Adrenal gland (tissue), 12 donors: Measurements from ENCODE around the gene IL36A. TPM values are rescaled to one million over a fixed set of nuclear protein-coding genes. Genes with fewer than 3 reads are reported as not detected.

Experiments
- DNase-seq, 7 donors: peaks; one replicate each; pipeline ENCODE4 v3.0.0-alpha.2; 2019 to 2020
- H3K27ac ChIP-seq, 5 donors: fragments of 200-600 bp; sonication (generic) in 4 of 5; 1 replicate in 3 of 5; 2 replicates in 2 of 5; pipeline versions ENCODE4 v1.5.1 to v1.8.0; 2016 to 2020; ENCODE audit warnings: mild to moderate bottlenecking in 1 of 5
- H3K27me3 ChIP-seq: fragments of 200-600 bp; 2 replicates; pipeline ENCODE4 v1.8.0; 2021
- H3K36me3 ChIP-seq, 2 donors: fragments of 200-600 bp; replicated peaks in 1 of 2; 1 replicate in 1 of 2; 2 replicates in 1 of 2; pipeline versions ENCODE4 v1.5.1 to v1.8.0; 2018 to 2022
- H3K4me1 ChIP-seq, 2 donors: fragments of 200-600 bp; replicated peaks in 1 of 2; 1 replicate in 1 of 2; 2 replicates in 1 of 2; pipeline versions ENCODE4 v1.5.1 to v1.8.0; 2018 to 2021
- H3K4me3 ChIP-seq, 4 donors: fragments of 200-600 bp; sonication (generic) in 3 of 4; one replicate each; pipeline ENCODE4 v1.5.1; 2016 to 2018
- H3K9me3 ChIP-seq, 3 donors: fragments of 200-600 bp; sonication (generic) in 1 of 3; replicated peaks in 1 of 3; 1 replicate in 2 of 3; 2 replicates in 1 of 3; pipeline versions ENCODE4 v1.5.1 to v1.8.0; 2016 to 2021
- CTCF ChIP-seq, 6 experiments: fragments of 450-650 bp in 4 of 6; fragments of 200-600 bp in 2 of 6; sonication (generic) in 1 of 6; IDR thresholded peaks; 1 replicate in 5 of 6; 2 replicates in 1 of 6; pipeline versions ENCODE4 v1.5.1 to v1.8.0; 2016 to 2021; ENCODE audit warnings: antibody characterized with exemption in 6 of 6, mild to moderate bottlenecking in 2 of 6, moderate library complexity in 1 of 6
- POLR2A ChIP-seq, 2 donors: fragments of 450-650 bp; IDR thresholded peaks; one replicate each; pipeline ENCODE4 v1.6.1; 2017; ENCODE audit warnings: antibody characterized with exemption in 2 of 2, mild to moderate bottlenecking in 2 of 2, moderate library complexity in 1 of 2
- WGBS, 4 donors: extraction: QIAGEN DNeasy Blood & Tissue Kit in 2 of 4; methylation state at CpG; one replicate each; pipeline versions ENCODE4 v1.1.5 to v1.1.7; 2013 to 2017; 5-methylcytosine and 5-hydroxymethylcytosine counted together
- intact Hi-C, 2 donors: fragments of 100-400 bp; cut with DNase I; formaldehyde crosslinking; loops; one replicate each; pipeline versions ENCODE4 v1.14.1 to v1.15.0; 2022 to 2023
- polyA plus RNA-seq, 3 donors: library from polyadenylated mRNA; stranded (reverse); fragments of 200-250 nt in 2 of 3; fragments of 350-450 nt in 1 of 3; fragmentation: Illumina TruSeq in 1 of 3; extraction: RNeasy Lipid Tissue Mini Kit (QIAGEN cat#74804) in 1 of 3; gene quantifications; one replicate each; pipeline ENCODE4 v1.2.3, GENCODE V29; 2013 to 2014
- total RNA-seq, 9 donors: library from RNA; depleted of rRNA in 4 of 9; stranded (reverse); fragments of >200 nt in 4 of 9; fragments of 120-200 nt in 1 of 9; fragmentation: NEBNext Ultra II Directional in 1 of 9; extraction: Animal tissue kit (Norgen Biotek cat#: 25700) in 1 of 9; gene quantifications; one replicate each; pipeline versions ENCODE4 v1.1.0 to v1.2.4, GENCODE V29; 2013 to 2023
- donor health status: healthy with polysubstance abuse.
- donor health status: Bipolar disorder and iron deficiency.
- donor health status: DM: yes; HTN: yes; CAD: no.
- donor health status: DM: no; HTN: no; CAD: no.
- donor health status: DM: no; HTN: no; CAD: no.
- donor health status: DM: yes; HTN: yes; CAD: no.

Gene IL36A
- total and polyA plus RNA-seq, 12 donors: not detected

DNA sequence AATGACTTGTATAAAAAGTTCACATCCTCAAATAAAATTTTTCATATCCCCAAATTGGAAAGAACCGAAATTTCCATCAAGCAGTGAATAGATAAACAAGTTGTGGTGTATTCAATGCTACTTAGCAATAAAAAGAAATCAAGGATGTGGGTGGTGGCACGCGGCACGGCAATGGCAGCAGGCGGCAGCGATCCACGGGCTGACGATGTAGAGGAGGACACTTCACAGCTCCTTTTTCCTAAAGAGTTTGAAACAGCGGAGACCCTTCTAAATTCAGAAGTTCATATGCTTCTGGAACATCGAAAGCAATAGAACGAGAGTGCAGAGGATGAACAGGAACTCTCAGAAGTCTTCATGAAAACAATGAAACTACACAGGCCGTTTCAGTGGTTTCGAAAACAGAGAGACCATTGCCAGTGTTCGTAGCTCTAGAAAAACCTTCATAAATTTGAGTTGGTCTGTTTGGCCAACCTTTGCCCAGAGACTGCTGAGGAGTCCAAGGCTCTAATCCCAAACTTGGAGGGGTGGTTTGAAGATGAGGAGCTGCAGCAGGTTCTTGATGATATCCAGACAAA lies 9.8 kb upstream of the IL36A start:
- TF ChIP-seq POLR2A (IDR thresholded peaks at IDR 0.05) (no peak), CTCF (IDR thresholded peaks at IDR 0.05) (no peak)
- H3K4me3 ChIP-seq: no peak overlapping the region
- WGBS, 4 donors: 78 to 85% (median 82%) methylated on average over 14 of the region's 14 CpGs
- H3K27me3 ChIP-seq: no peaks in the 10 kb centered on the region
- intact Hi-C loops: no loop called here
- peaks cover 0 to 13% (median 4%) of the 10 kb centered on the region in 3 donors for H3K9me3 ChIP-seq
- no peaks in the 10 kb centered on the region for H3K36me3 ChIP-seq
- H3K4me1 ChIP-seq: no peaks in the 10 kb centered on the region
- no peak for DNase-seq
- no peak overlapping the region for H3K27ac ChIP-seq

GRCh38 chr2:112996635-112997034 lies 8.6 kb upstream of the IL36A start:
- Histone ChIP-seq H3K4me1 (no peaks in the 10 kb centered on the region), H3K4me3 (no peak overlapping the region), H3K36me3 (no peaks in the 10 kb centered on the region), H3K9me3 (peaks cover 0 to 18% (median 0%) of the 10 kb centered on the region in 3 donors), H3K27ac (no peak overlapping the region), H3K27me3 (no peaks in the 10 kb centered on the region)
- DNase-seq: no peak
- no peak for TF ChIP-seq CTCF (IDR thresholded peaks at IDR 0.05)
- no peak for TF ChIP-seq POLR2A (IDR thresholded peaks at IDR 0.05)
- intact Hi-C loops: no loop called here
- 59 to 74% (median 63%) methylated on average over 5 to 6 of the region's 6 CpGs for WGBS, 4 donors

GRCh38 chr2:112997151-112997550 lies 8.1 kb upstream of the IL36A start:
- Histone ChIP-seq H3K4me3 (no peak overlapping the region), H3K36me3 (no peaks in the 10 kb centered on the region), H3K27me3 (no peaks in the 10 kb centered on the region), H3K4me1 (no peaks in the 10 kb centered on the region), H3K27ac (no peak overlapping the region), H3K9me3 (peaks cover 0 to 15% (median 0%) of the 10 kb centered on the region in 3 donors)
- intact Hi-C loops: no loop called here
- 66 to 82% (median 68%) methylated on average over 1 of the region's 1 CpG for WGBS, 4 donors
- no peak for TF ChIP-seq CTCF (IDR thresholded peaks at IDR 0.05)
- no peak for TF ChIP-seq POLR2A (IDR thresholded peaks at IDR 0.05)
- DNase-seq: no peak

DNA sequence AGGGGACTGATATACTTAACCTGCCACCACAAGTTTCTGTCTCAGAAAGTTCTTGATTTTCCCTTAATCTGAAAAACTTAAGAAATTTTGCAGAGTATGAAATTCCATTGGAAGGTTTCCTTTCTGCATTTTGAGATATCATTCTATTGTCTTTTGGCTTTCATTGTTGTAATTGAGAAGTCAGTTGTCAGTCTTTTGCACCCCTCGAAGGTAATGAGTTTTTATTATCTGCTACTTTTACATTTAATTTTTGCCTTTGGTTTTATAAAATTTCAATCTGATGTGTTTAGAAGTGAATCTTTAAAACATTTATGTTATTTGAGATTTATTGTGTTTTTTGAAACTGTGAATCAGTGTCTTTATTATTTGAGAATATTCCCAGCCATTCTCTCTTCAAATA lies 4.8 kb upstream of the IL36A start:
- Histone ChIP-seq H3K9me3 (peaks cover 0 to 10% (median 0%) of the 10 kb centered on the region in 3 donors), H3K27me3 (no peaks in the 10 kb centered on the region), H3K4me1 (no peaks in the 10 kb centered on the region), H3K27ac (no peak overlapping the region), H3K36me3 (no peaks in the 10 kb centered on the region), H3K4me3 (no peak overlapping the region)
- intact Hi-C loops: no loop called here
- TF ChIP-seq POLR2A (IDR thresholded peaks at IDR 0.05): no peak
- DNase-seq: no peak
- WGBS, 4 donors: 59 to 67% (median 64%) methylated on average over 1 of the region's 1 CpG

DNA sequence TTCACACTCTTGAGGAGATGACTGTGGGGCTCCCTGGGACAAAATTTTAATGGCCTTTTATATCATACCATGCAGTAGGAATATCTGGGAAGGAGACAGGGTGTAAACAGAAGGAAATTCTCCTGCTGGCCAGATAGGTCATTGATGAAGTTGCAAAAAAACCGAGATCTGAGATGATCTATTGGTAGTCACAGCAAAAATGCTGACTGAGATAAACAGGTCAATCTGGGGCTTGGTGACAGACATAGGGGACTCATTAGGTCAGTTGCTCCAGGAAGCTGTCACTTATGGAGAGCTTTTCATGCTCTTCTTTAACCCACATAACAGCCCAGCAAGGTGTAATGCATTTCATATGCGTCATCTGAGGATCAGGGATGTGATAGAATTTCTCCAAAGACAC lies 2.6 kb upstream of the IL36A start:
- peaks cover 0 to 10% (median 0%) of the 10 kb centered on the region in 3 donors for H3K9me3 ChIP-seq
- DNase-seq: no peak
- no peaks in the 10 kb centered on the region for H3K27me3 ChIP-seq
- no peak overlapping the region for H3K4me3 ChIP-seq
- no peak overlapping the region for H3K27ac ChIP-seq
- intact Hi-C loops: no loop called here
- WGBS, 4 donors: 49 to 71% (median 67%) methylated on average over 2 of the region's 2 CpGs
- TF ChIP-seq CTCF (IDR thresholded peaks at IDR 0.05) (no peak), POLR2A (IDR thresholded peaks at IDR 0.05) (no peak)
- no peaks in the 10 kb centered on the region for H3K4me1 ChIP-seq
- no peaks in the 10 kb centered on the region for H3K36me3 ChIP-seq
